Measurements from ENCODE around the gene CDK13. TPM values are rescaled to one million over a fixed set of nuclear protein-coding genes. Genes with fewer than 3 reads are reported as not detected.

Gene CDK13
- total RNA-seq, 1 donor from 2014 or later = 83.6 TPM

GRCh38 chr7:39922580-39922979, 27.5 kb upstream of the CDK13 start:
- Mint-ChIP-seq H3K4me1 (no peaks in the 10 kb centered on the region), H3K27ac (no peak overlapping the region), H3K36me3 (ENCODE audit: low read depth) (no peaks in the 10 kb centered on the region), H3K4me3 (no peak overlapping the region), H3K27me3 (peaks cover 24% of the 10 kb centered on the region), H3K9me3 (peaks cover 3% of the 10 kb centered on the region)
- CTCF ChIA-PET = no interaction called here
- POLR2A ChIA-PET = no interaction called here
- no peak for TF ChIP-seq CTCF (IDR thresholded peaks at IDR 0.05)
- DNase-seq = no peak
- ATAC-seq (ENCODE audit: low read depth) = no peak
- intact Hi-C loops (cut with micrococcal nuclease) = no loop called here

GRCh38 chr7:39923091-39923490, 27.0 kb upstream of the CDK13 start:
- no peak for TF ChIP-seq CTCF (IDR thresholded peaks at IDR 0.05)
- Mint-ChIP-seq H3K4me3 (no peak overlapping the region), H3K27me3 (peaks cover 24% of the 10 kb centered on the region)

GRCh38 chr7:39924122-39924521, 25.9 kb upstream of the CDK13 start:
- ChIA-PET CTCF (interaction anchor here (1.4 kb wide), 1 partner anchor 28 kb away, joined by 4 read pairs; no protein-coding TSS in a partner anchor), POLR2A (no interaction called here)
- H3K4me3 Mint-ChIP-seq = no peak overlapping the region
- H3K4me1 Mint-ChIP-seq = no peaks in the 10 kb centered on the region
- DNase-seq (no peak), ATAC-seq (ENCODE audit: low read depth) (no peak)
- peaks cover 18% of the 10 kb centered on the region for H3K27me3 Mint-ChIP-seq
- H3K27ac Mint-ChIP-seq = no peak overlapping the region
- intact Hi-C loops (cut with micrococcal nuclease) = no loop called here
- peaks cover 3% of the 10 kb centered on the region for H3K9me3 Mint-ChIP-seq
- H3K36me3 Mint-ChIP-seq (ENCODE audit: low read depth) = no peaks in the 10 kb centered on the region
- no peak for TF ChIP-seq CTCF (IDR thresholded peaks at IDR 0.05)

More at GRCh38 chr7:39923091-39923490, 27.0 kb upstream of the CDK13 start:
- Mint-ChIP-seq H3K9me3 (peaks cover 3% of the 10 kb centered on the region), H3K27ac (no peak overlapping the region), H3K36me3 (ENCODE audit: low read depth) (no peaks in the 10 kb centered on the region), H3K4me1 (no peaks in the 10 kb centered on the region)
- CTCF ChIA-PET = no interaction called here
- intact Hi-C loops (cut with micrococcal nuclease) = no loop called here
- POLR2A ChIA-PET = no interaction called here
- no peak for ATAC-seq (ENCODE audit: low read depth)
- no peak for DNase-seq

GRCh38 chr7:39926111-39926510, 23.9 kb upstream of the CDK13 start:
- intact Hi-C loops (cut with micrococcal nuclease) = no loop called here
- peaks cover 3% of the 10 kb centered on the region for H3K9me3 Mint-ChIP-seq
- POLR2A ChIA-PET = no interaction called here
- no peak for ATAC-seq (ENCODE audit: low read depth)
- no peak for DNase-seq
- no peak for TF ChIP-seq CTCF (IDR thresholded peaks at IDR 0.05)
- H3K4me3 Mint-ChIP-seq = no peak overlapping the region
- CTCF ChIA-PET = no interaction called here
- H3K27me3 Mint-ChIP-seq = peaks cover 12% of the 10 kb centered on the region
- H3K4me1 Mint-ChIP-seq = no peaks in the 10 kb centered on the region
- H3K27ac Mint-ChIP-seq = no peak overlapping the region
- H3K36me3 Mint-ChIP-seq (ENCODE audit: low read depth) = no peaks in the 10 kb centered on the region

GRCh38 chr7:39927018-39927417, 23.0 kb upstream of the CDK13 start:
- POLR2A ChIA-PET = no interaction called here
- CTCF ChIA-PET = no interaction called here
- intact Hi-C loops (cut with micrococcal nuclease) = no loop called here
- H3K9me3 Mint-ChIP-seq = peaks cover 3% of the 10 kb centered on the region
- no peak overlapping the region for H3K27ac Mint-ChIP-seq
- H3K4me3 Mint-ChIP-seq = no peak overlapping the region
- H3K4me1 Mint-ChIP-seq = no peaks in the 10 kb centered on the region
- DNase-seq (no peak), ATAC-seq (ENCODE audit: low read depth) (no peak)
- peaks cover 10% of the 10 kb centered on the region for H3K27me3 Mint-ChIP-seq
- no peaks in the 10 kb centered on the region for H3K36me3 Mint-ChIP-seq (ENCODE audit: low read depth)
- no peak for TF ChIP-seq CTCF (IDR thresholded peaks at IDR 0.05)

All from activated B cell treated with CpG ODN at 0.5 μM for 24 hours (primary cell).